ENCODE results near the gene SKOR1. TPM values are rescaled to one million over a fixed set of nuclear protein-coding genes. Genes with fewer than 3 reads are reported as not detected.

Gene SKOR1
- total and polyA plus RNA-seq, 2 of the 13 experiments (the other 11 are each of a cell fraction or from before 2014, with no cell fraction given): 0.09 to 0.11 TPM

GRCh38 chr15:67833710-67834511 is 8.6 kb downstream of the SKOR1 start (continued):
- TF ChIP-seq ZNF318 (CRISPR knock-in tag; IDR thresholded peaks at IDR 0.05) (no peak), LCORL (IDR thresholded peaks at IDR 0.05) (no peak), LCORL (CRISPR knock-in tag; IDR thresholded peaks at IDR 0.05) (peak; percentile 67; the same call in 1 of the 2 replicates), NCOA1 (CRISPR knock-in tag; IDR thresholded peaks at IDR 0.05) (no peak), SIX4 (CRISPR knock-in tag; IDR thresholded peaks at IDR 0.05) (no peak), ZNF432 (CRISPR knock-in tag; IDR thresholded peaks at IDR 0.05; ENCODE audit: borderline replicate concordance) (no peak), NFRKB (IDR thresholded peaks at IDR 0.05) (no peak), FOSL2 (CRISPR knock-in tag; IDR thresholded peaks at IDR 0.05) (no peak), SMARCE1 (IDR thresholded peaks at IDR 0.05; ENCODE audit: borderline replicate concordance) (no peak), ATF7-NPFF (CRISPR knock-in tag; IDR thresholded peaks at IDR 0.05; ENCODE audit: low read depth) (no peak), SMAD9 (CRISPR knock-in tag; IDR thresholded peaks at IDR 0.05) (no peak), ZNF331 (CRISPR knock-in tag; IDR thresholded peaks at IDR 0.05) (no peak)
- TF ChIP-seq, protein P1, sequence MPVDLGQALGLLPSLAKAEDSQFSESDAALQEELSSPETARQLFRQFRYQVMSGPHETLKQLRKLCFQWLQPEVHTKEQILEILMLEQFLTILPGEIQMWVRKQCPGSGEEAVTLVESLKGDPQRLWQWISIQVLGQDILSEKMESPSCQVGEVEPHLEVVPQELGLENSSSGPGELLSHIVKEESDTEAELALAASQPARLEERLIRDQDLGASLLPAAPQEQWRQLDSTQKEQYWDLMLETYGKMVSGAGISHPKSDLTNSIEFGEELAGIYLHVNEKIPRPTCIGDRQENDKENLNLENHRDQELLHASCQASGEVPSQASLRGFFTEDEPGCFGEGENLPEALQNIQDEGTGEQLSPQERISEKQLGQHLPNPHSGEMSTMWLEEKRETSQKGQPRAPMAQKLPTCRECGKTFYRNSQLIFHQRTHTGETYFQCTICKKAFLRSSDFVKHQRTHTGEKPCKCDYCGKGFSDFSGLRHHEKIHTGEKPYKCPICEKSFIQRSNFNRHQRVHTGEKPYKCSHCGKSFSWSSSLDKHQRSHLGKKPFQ (CRISPR knock-in tag; IDR thresholded peaks at IDR 0.05; ENCODE audit: insufficient replicate concordance): no peak
- TF ChIP-seq, protein P2, sequence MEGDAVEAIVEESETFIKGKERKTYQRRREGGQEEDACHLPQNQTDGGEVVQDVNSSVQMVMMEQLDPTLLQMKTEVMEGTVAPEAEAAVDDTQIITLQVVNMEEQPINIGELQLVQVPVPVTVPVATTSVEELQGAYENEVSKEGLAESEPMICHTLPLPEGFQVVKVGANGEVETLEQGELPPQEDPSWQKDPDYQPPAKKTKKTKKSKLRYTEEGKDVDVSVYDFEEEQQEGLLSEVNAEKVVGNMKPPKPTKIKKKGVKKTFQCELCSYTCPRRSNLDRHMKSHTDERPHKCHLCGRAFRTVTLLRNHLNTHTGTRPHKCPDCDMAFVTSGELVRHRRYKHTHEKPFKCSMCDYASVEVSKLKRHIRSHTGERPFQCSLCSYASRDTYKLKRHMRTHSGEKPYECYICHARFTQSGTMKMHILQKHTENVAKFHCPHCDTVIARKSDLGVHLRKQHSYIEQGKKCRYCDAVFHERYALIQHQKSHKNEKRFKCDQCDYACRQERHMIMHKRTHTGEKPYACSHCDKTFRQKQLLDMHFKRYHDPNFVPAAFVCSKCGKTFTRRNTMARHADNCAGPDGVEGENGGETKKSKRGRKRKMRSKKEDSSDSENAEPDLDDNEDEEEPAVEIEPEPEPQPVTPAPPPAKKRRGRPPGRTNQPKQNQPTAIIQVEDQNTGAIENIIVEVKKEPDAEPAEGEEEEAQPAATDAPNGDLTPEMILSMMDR (CRISPR knock-in tag; IDR thresholded peaks at IDR 0.05): peak; percentile 81

Data from HepG2 (cell line).